Suprapubic skin (tissue), 4 donors: Measurements from ENCODE around the gene NADSYN1. TPM values are rescaled to one million over a fixed set of nuclear protein-coding genes. Genes with fewer than 3 reads are reported as not detected.

ENCODE experiments used
- DNase-seq, 2 donors: peaks; one replicate each; pipeline ENCODE4 v3.0.0-alpha.2; 2019; ENCODE audit warnings: low spot score in 2 of 2
- H3K27ac ChIP-seq: fragments of 200-600 bp; sonication (generic); one replicate; pipeline ENCODE4 v1.5.1; 2019
- H3K27me3 ChIP-seq: fragments of 200-600 bp; sonication (generic); one replicate; pipeline ENCODE4 v1.5.1; 2019
- H3K36me3 ChIP-seq: fragments of 200-600 bp; sonication (generic); one replicate; pipeline ENCODE4 v1.5.1; 2019
- H3K4me1 ChIP-seq: fragments of 200-600 bp; sonication (generic); one replicate; pipeline ENCODE4 v1.5.1; 2019
- H3K4me3 ChIP-seq: fragments of 200-600 bp; sonication (generic); one replicate; pipeline ENCODE4 v1.5.1; 2019; ENCODE audit warnings: mild to moderate bottlenecking
- H3K9me3 ChIP-seq: fragments of 200-600 bp; sonication (generic); one replicate; pipeline ENCODE4 v1.5.1; 2019
- CTCF ChIP-seq, 2 donors: fragments of 200-600 bp in 1 of 2; fragments of 450-650 bp in 1 of 2; sonication (generic) in 1 of 2; IDR thresholded peaks; one replicate each; pipeline ENCODE4 v1.5.1; 2016 to 2019; ENCODE audit warnings: antibody characterized with exemption in 2 of 2, mild to moderate bottlenecking in 1 of 2, moderate library complexity in 1 of 2
- EP300 ChIP-seq: sonication (generic); formaldehyde crosslinking; IDR thresholded peaks from one replicate; pipeline ENCODE4 v1.6.1; 2017; ENCODE audit warnings: antibody characterized with exemption
- POLR2A ChIP-seq, 2 donors: fragments of 450-650 bp; IDR thresholded peaks; one replicate each; pipeline ENCODE4 v1.6.1; 2017; ENCODE audit warnings: antibody characterized with exemption in 2 of 2, mild to moderate bottlenecking in 2 of 2, moderate library complexity in 2 of 2
- POLR2AphosphoS5 ChIP-seq, 3 donors: sonication (generic); formaldehyde crosslinking; IDR thresholded peaks; one replicate each; pipeline ENCODE4 v1.6.1; 2017; ENCODE audit warnings: antibody characterized with exemption in 3 of 3
- WGBS: methylation state at CpG from one replicate; pipeline ENCODE4 v1.1.5; 2018; 5-methylcytosine and 5-hydroxymethylcytosine counted together
- total RNA-seq, 4 donors: library from RNA; depleted of rRNA; stranded (reverse); fragments of >200 nt; gene quantifications; one replicate each; pipeline ENCODE4 v1.1.0, GENCODE V29; 2016

The NADSYN1 gene
- total RNA-seq, 4 donors from 2014 or later: 51.5 to 120 (median 61.3) TPM

GRCh38 chr11:71481101-71481960, 28.3 kb downstream of the NADSYN1 start:
- Histone ChIP-seq H3K27ac (no peak overlapping the region), H3K9me3 (no peaks in the 10 kb centered on the region), H3K4me3 (no peak overlapping the region), H3K27me3 (no peaks in the 10 kb centered on the region), H3K36me3 (peaks cover 97% of the 10 kb centered on the region), H3K4me1 (peaks cover 5% of the 10 kb centered on the region)
- no peak for TF ChIP-seq POLR2AphosphoS5 (IDR thresholded peaks at IDR 0.05)
- DNase-seq: no peak
- 77% methylated on average over 17 of the region's 24 CpGs for WGBS

GRCh38 chr11:71482216-71482615, 29.2 kb downstream of the NADSYN1 start:
- Histone ChIP-seq H3K4me1 (peaks cover 5% of the 10 kb centered on the region), H3K27me3 (no peaks in the 10 kb centered on the region), H3K27ac (no peak overlapping the region), H3K4me3 (no peak overlapping the region), H3K9me3 (no peaks in the 10 kb centered on the region), H3K36me3 (peaks cover 97% of the 10 kb centered on the region)
- no peak for DNase-seq
- WGBS: 93% methylated on average over 10 of the region's 18 CpGs
- no peak for TF ChIP-seq EP300
- TF ChIP-seq POLR2A (IDR thresholded peaks at IDR 0.05): no peak
- no peak for TF ChIP-seq CTCF (IDR thresholded peaks at IDR 0.05)
- no peak for TF ChIP-seq POLR2AphosphoS5 (IDR thresholded peaks at IDR 0.05)

- H3K9me3 ChIP-seq: no peaks in the 10 kb centered on the region
- TF ChIP-seq EP300 (no peak), POLR2A (IDR thresholded peaks at IDR 0.05) (no peak), POLR2AphosphoS5 (IDR thresholded peaks at IDR 0.05) (no peak), CTCF (IDR thresholded peaks at IDR 0.05) (no peak)
- peaks cover 93% of the 10 kb centered on the region for H3K36me3 ChIP-seq
- H3K4me3 ChIP-seq: no peak overlapping the region
- H3K27ac ChIP-seq: no peak overlapping the region
- DNase-seq: peak in 1 of 2 donors; percentile 38
- WGBS: 94% methylated on average over 13 of the region's 13 CpGs
- H3K4me1 ChIP-seq: peaks cover 5% of the 10 kb centered on the region
- no peaks in the 10 kb centered on the region for H3K27me3 ChIP-seq
Observed at GRCh38 chr11:71482746-71483364, 29.9 kb downstream of the NADSYN1 start.

GRCh38 chr11:71483692-71484091, 30.7 kb downstream of the NADSYN1 start:
- peaks cover 13% of the 10 kb centered on the region for H3K4me1 ChIP-seq
- peaks cover 91% of the 10 kb centered on the region for H3K36me3 ChIP-seq
- no peaks in the 10 kb centered on the region for H3K9me3 ChIP-seq
- H3K27ac ChIP-seq: no peak overlapping the region
- 96% methylated on average over 6 of the region's 6 CpGs for WGBS
- peak in 1 of 2 donors; percentile 7 for DNase-seq
- no peak overlapping the region for H3K4me3 ChIP-seq
- TF ChIP-seq POLR2A (IDR thresholded peaks at IDR 0.05) (no peak), POLR2AphosphoS5 (IDR thresholded peaks at IDR 0.05) (no peak), EP300 (no peak), CTCF (IDR thresholded peaks at IDR 0.05) (no peak)
- no peaks in the 10 kb centered on the region for H3K27me3 ChIP-seq

GRCh38 chr11:71484248-71485062, 31.5 kb downstream of the NADSYN1 start:
- Histone ChIP-seq H3K4me1 (peaks cover 15% of the 10 kb centered on the region), H3K27me3 (no peaks in the 10 kb centered on the region), H3K27ac (no peak overlapping the region), H3K9me3 (no peaks in the 10 kb centered on the region), H3K4me3 (no peak overlapping the region), H3K36me3 (peaks cover 83% of the 10 kb centered on the region)
- 94% methylated on average over 23 of the region's 23 CpGs for WGBS
- peak; percentile 36 to 63 for DNase-seq
- TF ChIP-seq EP300: no peak

GRCh38 chr11:71485063-71485399, 32.0 kb downstream of the NADSYN1 start:
- WGBS: 82% methylated on average over 4 of the region's 6 CpGs
- H3K36me3 ChIP-seq: peaks cover 82% of the 10 kb centered on the region

More at GRCh38 chr11:71485063-71485399, 32.0 kb downstream of the NADSYN1 start:
- peak in 1 of 2 donors; percentile 45 for DNase-seq
- Histone ChIP-seq H3K27me3 (no peaks in the 10 kb centered on the region), H3K27ac (no peak overlapping the region), H3K4me1 (peaks cover 15% of the 10 kb centered on the region), H3K4me3 (no peak overlapping the region), H3K9me3 (no peaks in the 10 kb centered on the region)
- TF ChIP-seq EP300: no peak
- TF ChIP-seq POLR2A (IDR thresholded peaks at IDR 0.05): no peak
- no peak for TF ChIP-seq CTCF (IDR thresholded peaks at IDR 0.05)
- no peak for TF ChIP-seq POLR2AphosphoS5 (IDR thresholded peaks at IDR 0.05)
